ENCODE results near the gene ZNF784. TPM values are rescaled to one million over a fixed set of nuclear protein-coding genes. Genes with fewer than 3 reads are reported as not detected.

The ZNF784 gene
- total and polyA plus RNA-seq, 2 experiments from 2014 or later, result 1.3 to 3.0 TPM

DNA sequence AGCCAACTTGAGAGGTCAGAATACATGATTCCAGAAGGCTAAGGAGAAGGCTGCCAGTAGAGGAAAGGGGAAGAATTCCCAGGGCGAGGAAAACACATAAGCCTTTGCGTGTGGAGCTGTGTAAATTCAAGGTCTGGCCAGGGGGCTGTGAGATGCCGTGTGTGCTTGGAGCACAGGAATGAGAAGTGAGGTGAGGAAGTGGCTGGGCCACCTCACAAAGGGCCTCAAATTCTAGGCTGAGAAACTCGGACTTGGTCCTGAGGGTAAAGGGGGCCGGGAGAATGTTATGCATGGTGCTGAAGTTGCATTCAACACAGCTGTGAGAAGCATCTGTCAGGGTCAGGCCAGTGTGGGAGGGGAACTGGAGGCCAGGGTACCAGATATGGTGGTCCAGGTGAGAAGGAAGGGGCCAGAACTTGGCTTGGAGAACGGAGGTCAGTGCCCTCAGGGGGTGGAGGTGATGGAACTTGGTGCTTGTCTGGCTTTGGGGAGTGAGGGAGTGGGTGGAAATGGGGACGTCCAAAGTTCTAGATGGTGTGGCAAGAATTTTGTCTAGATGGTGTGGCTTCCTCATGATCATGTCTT is 11.6 kb upstream of the ZNF784 start:
- no peaks in the 10 kb centered on the region for H3K9me2 ChIP-seq (ENCODE audit: insufficient read depth)
- no peaks in the 10 kb centered on the region for H3K9me3 ChIP-seq (ENCODE audit: low read depth)
- H3K4me3 ChIP-seq, result peak overlapping the region; percentile 97
- peaks cover 21% of the 10 kb centered on the region for H3F3A ChIP-seq (ENCODE audit: insufficient read depth)
- peak overlapping the region; percentile 99 for H3K4me2 ChIP-seq (ENCODE audit: unreplicated experiment)
- TF ChIP-seq EZH2 (IDR thresholded peaks at IDR 0.05; ENCODE audit: insufficient read depth, poor library complexity, severe bottlenecking), result no peak
- TF ChIP-seq EZH2phosphoT487 (IDR thresholded peaks at IDR 0.05; ENCODE audit: insufficient read depth, low read depth), result no peak
- no peak overlapping the region for H2AFZ ChIP-seq
- 27 to 29% methylated on average over 7 of the region's 7 CpGs for WGBS, 2 experiments (ENCODE audit: low coverage in 1 of 2, low lambda C conversion rate in 2 of 2, missing lambda C conversion rate in 2 of 2)
- no peaks in the 10 kb centered on the region for H3K27me3 ChIP-seq (replicated peaks; ENCODE audit: insufficient read depth)
- in situ Hi-C loops (cut with MboI), result loop anchor here (25.0 kb wide), 1 partner anchor 499 kb away; the partner anchor contains the start of gene TNNT1
- peak overlapping the region; percentile 85 for H3K27ac ChIP-seq
- peak; percentile 22 for DNase-seq
- peaks cover 21% of the 10 kb centered on the region for H3K4me1 ChIP-seq (ENCODE audit: insufficient read depth)
- peak overlapping the region; percentile 100 for H3K9ac ChIP-seq
- peaks cover 51% of the 10 kb centered on the region for H3K79me2 ChIP-seq (ENCODE audit: insufficient read depth)
- no peaks in the 10 kb centered on the region for H3K36me3 ChIP-seq (ENCODE audit: low read depth)
- H4K20me1 ChIP-seq (ENCODE audit: insufficient read depth), result no peaks in the 10 kb centered on the region

DNA sequence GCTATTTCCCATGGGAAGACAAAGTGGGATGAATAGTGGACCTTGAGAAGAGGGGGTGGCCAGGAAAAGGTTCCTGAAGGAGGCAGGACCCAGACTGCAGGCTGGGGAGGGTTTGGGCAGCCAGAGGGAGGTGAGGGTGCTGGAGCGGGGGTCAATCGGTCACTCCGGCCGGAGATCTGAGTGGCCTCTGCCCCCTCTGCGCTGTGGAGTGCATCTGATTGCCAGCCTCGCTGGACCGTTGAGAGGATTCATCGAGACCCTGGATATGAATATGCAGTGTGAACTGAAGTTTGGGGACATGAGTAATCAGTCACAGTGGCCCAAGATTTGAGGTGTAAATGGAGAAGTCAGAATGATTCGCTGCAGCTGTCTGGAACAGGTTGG is 11.0 kb upstream of the ZNF784 start:
- 1 to 4% methylated on average over 9 of the region's 9 CpGs for WGBS, 2 experiments (ENCODE audit: low coverage in 1 of 2, low lambda C conversion rate in 2 of 2, missing lambda C conversion rate in 2 of 2)
- in situ Hi-C loops (cut with MboI), result loop anchor here (25.0 kb wide), 1 partner anchor 498 kb away; the partner anchor contains the start of gene TNNT1
- peaks cover 19% of the 10 kb centered on the region for H3F3A ChIP-seq (ENCODE audit: insufficient read depth)
- H3K79me2 ChIP-seq (ENCODE audit: insufficient read depth), result peaks cover 51% of the 10 kb centered on the region
- H3K9me3 ChIP-seq (ENCODE audit: low read depth), result no peaks in the 10 kb centered on the region
- TF ChIP-seq EZH2 (IDR thresholded peaks at IDR 0.05; ENCODE audit: insufficient read depth, poor library complexity, severe bottlenecking) (no peak), EZH2phosphoT487 (IDR thresholded peaks at IDR 0.05; ENCODE audit: insufficient read depth, low read depth) (no peak)
- peak overlapping the region; percentile 97 for H3K4me3 ChIP-seq
- H3K9me2 ChIP-seq (ENCODE audit: insufficient read depth), result no peaks in the 10 kb centered on the region
- H3K36me3 ChIP-seq (ENCODE audit: low read depth), result no peaks in the 10 kb centered on the region
- H3K4me2 ChIP-seq (ENCODE audit: unreplicated experiment), result peak overlapping the region; percentile 99
- peak overlapping the region; percentile 93 for H2AFZ ChIP-seq
- peak overlapping the region; percentile 100 for H3K9ac ChIP-seq
- peak; percentile 47 for DNase-seq
- H3K4me1 ChIP-seq (ENCODE audit: insufficient read depth), result peaks cover 21% of the 10 kb centered on the region
- H4K20me1 ChIP-seq (ENCODE audit: insufficient read depth), result no peaks in the 10 kb centered on the region
- no peaks in the 10 kb centered on the region for H3K27me3 ChIP-seq (replicated peaks; ENCODE audit: insufficient read depth)
- H3K27ac ChIP-seq, result peak overlapping the region; percentile 85

DNA sequence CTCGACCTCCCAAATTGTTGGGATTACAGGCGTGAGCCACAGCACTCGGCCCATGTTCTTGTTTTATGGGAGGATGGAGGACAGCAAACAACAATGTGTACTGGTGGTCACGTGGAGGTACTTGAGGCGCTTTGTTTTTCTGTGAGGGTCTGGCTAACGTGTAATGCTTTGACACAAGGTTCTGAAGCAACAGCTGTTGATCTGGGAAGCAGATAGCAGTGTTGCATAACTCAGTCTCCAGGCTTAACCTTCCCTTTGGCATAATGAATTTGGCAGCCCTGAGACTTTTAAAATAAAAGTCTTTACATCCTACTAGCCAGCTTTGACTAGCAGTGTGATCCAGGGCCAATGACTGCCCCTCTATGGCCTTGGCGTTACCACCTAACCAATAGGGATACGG is 9.5 kb upstream of the ZNF784 start:
- Histone ChIP-seq H3K27ac (no peak overlapping the region), H2AFZ (peak overlapping the region; percentile 93), H3K27me3 (replicated peaks; ENCODE audit: insufficient read depth) (no peaks in the 10 kb centered on the region), H3K4me1 (ENCODE audit: insufficient read depth) (peaks cover 13% of the 10 kb centered on the region), H3F3A (ENCODE audit: insufficient read depth) (peaks cover 6% of the 10 kb centered on the region), H3K9me2 (ENCODE audit: insufficient read depth) (no peaks in the 10 kb centered on the region), H3K36me3 (ENCODE audit: low read depth) (no peaks in the 10 kb centered on the region), H4K20me1 (ENCODE audit: insufficient read depth) (no peaks in the 10 kb centered on the region), H3K4me3 (no peak overlapping the region), H3K79me2 (ENCODE audit: insufficient read depth) (peaks cover 41% of the 10 kb centered on the region), H3K9me3 (ENCODE audit: low read depth) (no peaks in the 10 kb centered on the region), H3K4me2 (ENCODE audit: unreplicated experiment) (peak overlapping the region; percentile 99), H3K9ac (peak overlapping the region; percentile 100; the same call in 1 of the 2 replicates)
- in situ Hi-C loops (cut with MboI), result loop anchor here (25.0 kb wide), 1 partner anchor 497 kb away; the partner anchor contains the start of gene TNNT1
- WGBS, 2 experiments (ENCODE audit: low coverage in 1 of 2, low lambda C conversion rate in 2 of 2, missing lambda C conversion rate in 2 of 2), result 85% methylated on average over 8 of the region's 8 CpGs
- TF ChIP-seq EZH2phosphoT487 (IDR thresholded peaks at IDR 0.05; ENCODE audit: insufficient read depth, low read depth), result no peak
- TF ChIP-seq EZH2 (IDR thresholded peaks at IDR 0.05; ENCODE audit: insufficient read depth, poor library complexity, severe bottlenecking), result no peak
- DNase-seq, result no peak

DNA sequence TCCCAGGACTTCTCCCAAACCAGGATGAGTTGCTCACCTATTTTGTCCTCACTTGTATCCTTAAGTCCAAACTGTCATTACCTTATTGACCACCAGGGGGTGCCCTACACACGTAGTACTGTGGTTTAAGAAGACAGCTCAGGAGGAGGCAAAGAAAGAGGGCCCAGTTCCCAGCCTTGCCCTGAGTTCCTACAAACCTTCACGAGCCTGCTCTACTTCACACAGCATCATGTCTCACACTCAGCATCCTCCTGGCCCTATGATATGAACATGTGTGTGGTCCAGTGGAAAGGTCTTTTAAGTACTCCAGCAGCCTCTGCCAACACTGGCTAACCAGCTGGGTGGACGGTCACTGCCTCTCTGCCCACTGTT is 8.1 kb upstream of the ZNF784 start:
- DNase-seq, result peak; percentile 86
- H3F3A ChIP-seq (ENCODE audit: insufficient read depth), result no peaks in the 10 kb centered on the region
- H4K20me1 ChIP-seq (ENCODE audit: insufficient read depth), result no peaks in the 10 kb centered on the region
- TF ChIP-seq EZH2phosphoT487 (IDR thresholded peaks at IDR 0.05; ENCODE audit: insufficient read depth, low read depth) (no peak), EZH2 (IDR thresholded peaks at IDR 0.05; ENCODE audit: insufficient read depth, poor library complexity, severe bottlenecking) (no peak)
- H3K9ac ChIP-seq, result no peak overlapping the region
- H3K36me3 ChIP-seq (ENCODE audit: low read depth), result no peaks in the 10 kb centered on the region
- H2AFZ ChIP-seq, result peak overlapping the region; percentile 63
- no peaks in the 10 kb centered on the region for H3K9me2 ChIP-seq (ENCODE audit: insufficient read depth)
- in situ Hi-C loops (cut with MboI), result loop anchor here (25.0 kb wide), 1 partner anchor 495 kb away; the partner anchor contains the start of gene TNNT1
- H3K27me3 ChIP-seq (replicated peaks; ENCODE audit: insufficient read depth), result no peaks in the 10 kb centered on the region
- H3K9me3 ChIP-seq (ENCODE audit: low read depth), result no peaks in the 10 kb centered on the region
- peaks cover 13% of the 10 kb centered on the region for H3K4me1 ChIP-seq (ENCODE audit: insufficient read depth)
- no peak overlapping the region for H3K4me2 ChIP-seq (ENCODE audit: unreplicated experiment)
- H3K27ac ChIP-seq, result no peak overlapping the region
- WGBS, 2 experiments (ENCODE audit: low coverage in 1 of 2, low lambda C conversion rate in 2 of 2, missing lambda C conversion rate in 2 of 2), result 6 to 12% methylated on average over 3 of the region's 3 CpGs
- no peak overlapping the region for H3K4me3 ChIP-seq
- H3K79me2 ChIP-seq (ENCODE audit: insufficient read depth), result peaks cover 27% of the 10 kb centered on the region
